Measurements from ENCODE around the gene RFTN1.

GRCh38 chr3:16511681-16512434, 1.6 kb downstream of the RFTN1 start:
- TF ChIP-seq CTCF (IDR thresholded peaks at IDR 0.05) = no peak
- no peak for TF ChIP-seq POLR2A (IDR thresholded peaks at IDR 0.05)

Measured in uterus (tissue), 2 donors.